ENCODE results near the gene ASB12. TPM values are rescaled to one million over a fixed set of nuclear protein-coding genes. Genes with fewer than 3 reads are reported as not detected.

Gene ASB12
- total and polyA plus RNA-seq, 2 of the 8 experiments (the other 6 are each of a cell fraction or from before 2014, with no cell fraction given), result 1.3 to 1.7 TPM

- TF ChIP-seq GABPA (IDR thresholded peaks at IDR 0.05; ENCODE audit: borderline replicate concordance, insufficient read depth, low read length) (no peak), SUZ12 (IDR thresholded peaks at IDR 0.05; ENCODE audit: low read length) (no peak), SIN3A (conservative IDR thresholded peaks at IDR 0.05 in 1 of 2, IDR thresholded peaks at IDR 0.05 in 1 of 2; ENCODE audit: low read depth in 1 of 2, low read length in 2 of 2) (no peak), TCF12 (IDR thresholded peaks at IDR 0.05; ENCODE audit: low read depth, low read length) (no peak)
Measured at GRCh38 chrX:64187762-64188150, 42.7 kb downstream of the ASB12 start (continued).
